Activated CD8-positive, alpha-beta T cell treated with anti-CD3 and anti-CD28 coated beads, Interleukin-2, amount 10 ng/mL, durations not matched to agents 7 days and 5 days (primary cell): ENCODE results near the gene EFL1. TPM values are rescaled to one million over a fixed set of nuclear protein-coding genes. Genes with fewer than 3 reads are reported as not detected.
"Not testable (repeated sequence)": the region's sequence is repeated elsewhere in the genome, so short reads cannot be mapped to it uniquely, and the experiment has no call there.

Source experiments
- ATAC-seq: fragments of 150-1000 bp; cut with Tn5 transposase; one replicate; pipeline ENCODE4 v1.10.0; 2021; ENCODE audit warnings: moderate library complexity
- CTCF ChIA-PET: fragments of 350-600 bp; sonication (Branson Sonifier 250); formaldehyde crosslinking; loops from one replicate; lab custom pipeline; 2021; ENCODE audit warnings: antibody characterized with exemption; lab: Charles Lee
- POLR2A ChIA-PET: fragments of 350-600 bp; sonication (Branson Sonifier 250); formaldehyde crosslinking; loops from one replicate; lab custom pipeline; 2021; ENCODE audit warnings: antibody characterized with exemption; lab: Charles Lee
- DNase-seq: peaks from one replicate; pipeline ENCODE4 v3.0.0-alpha.2; 2020
- H3K27ac Mint-ChIP-seq: one replicate; pipeline ENCODE4 v1.8.0; 2021; ENCODE audit warnings: mild to moderate bottlenecking, mixed read lengths
- H3K27me3 Mint-ChIP-seq: one replicate; pipeline ENCODE4 v1.8.0; 2021; ENCODE audit warnings: low read depth, mixed read lengths
- H3K36me3 Mint-ChIP-seq: one replicate; pipeline ENCODE4 v1.8.0; 2021; ENCODE audit warnings: low read depth, mixed read lengths
- H3K4me1 Mint-ChIP-seq: one replicate; pipeline ENCODE4 v1.8.0; 2021; ENCODE audit warnings: low read depth, mixed read lengths
- H3K4me3 Mint-ChIP-seq: one replicate; pipeline ENCODE4 v1.8.0; 2021; ENCODE audit warnings: mild to moderate bottlenecking, mixed read lengths
- H3K9me3 Mint-ChIP-seq: one replicate; pipeline ENCODE4 v1.8.0; 2022; ENCODE audit warnings: mixed read lengths; ENCODE audit not compliant: insufficient read depth
- total RNA-seq, 2 experiments: library from RNA; stranded (reverse); gene quantifications; one replicate each; pipeline ENCODE4 v1.2.3, GENCODE V29; 2021

EFL1 gene
- total RNA-seq, 2 experiments from 2014 or later: 25.9 to 29.0 TPM

DNA sequence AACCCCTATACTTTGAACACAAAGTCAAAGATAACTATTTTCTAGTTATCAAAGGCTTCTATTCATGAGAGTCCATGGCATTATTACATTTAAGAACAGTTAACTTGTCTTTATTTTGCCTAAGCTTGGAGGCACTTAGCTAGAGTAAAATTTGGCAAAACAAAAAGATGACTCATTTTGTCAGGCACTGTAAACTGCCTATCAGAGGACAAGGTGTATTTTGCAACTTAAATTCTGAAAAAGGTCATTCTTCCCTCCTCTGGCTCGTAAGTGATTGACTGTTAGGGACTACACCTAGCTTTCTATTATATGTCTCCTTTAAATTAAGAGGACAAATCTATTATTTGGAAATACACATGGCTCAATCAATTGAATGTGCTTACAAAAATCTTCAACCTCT is 69.1 kb downstream of the EFL1 start:
- H3K27ac Mint-ChIP-seq, DNase-seq, ATAC-seq, H3K27me3 Mint-ChIP-seq, POLR2A ChIA-PET, H3K9me3 Mint-ChIP-seq, H3K36me3 Mint-ChIP-seq, H3K4me3 Mint-ChIP-seq, H3K4me1 Mint-ChIP-seq: not testable (repeated sequence)
- CTCF ChIA-PET: interaction anchor here (1.4 kb wide), 1 partner anchor 25 kb away, joined by 3 read pairs; no protein-coding TSS in a partner anchor

DNA sequence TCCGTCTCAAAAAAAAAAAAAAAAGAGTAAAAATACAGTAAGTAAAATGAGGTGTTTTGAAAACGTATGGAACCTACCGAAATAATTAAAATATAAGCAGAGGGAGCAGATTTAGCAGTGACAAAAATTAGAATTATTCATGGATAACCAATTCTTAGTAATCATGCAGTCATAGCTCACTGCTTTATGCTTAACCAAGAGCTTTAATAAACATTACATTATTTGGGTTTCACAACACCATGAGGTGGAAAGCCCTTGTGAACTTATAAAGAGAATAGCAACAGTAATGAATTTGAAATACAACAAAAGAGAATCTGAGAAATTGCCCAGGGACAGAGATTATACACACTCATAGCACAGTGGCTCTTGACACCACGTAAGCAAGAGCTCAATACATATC is 70.1 kb downstream of the EFL1 start:
- H3K9me3 Mint-ChIP-seq, H3K27ac Mint-ChIP-seq, ATAC-seq, H3K27me3 Mint-ChIP-seq, H3K4me3 Mint-ChIP-seq, POLR2A ChIA-PET, H3K36me3 Mint-ChIP-seq, H3K4me1 Mint-ChIP-seq, DNase-seq: not testable (repeated sequence)
- CTCF ChIA-PET: interaction anchor here (0.9 to 1.4 kb wide), 2 partner anchors 23 to 24 kb away, joined by 3 read pairs; no protein-coding TSS in a partner anchor

GRCh38 chr15:82186719-82187406 is 75.7 kb downstream of the EFL1 start:
- H3K36me3 Mint-ChIP-seq: peaks cover 5% of the 10 kb centered on the region
- no peak overlapping the region for H3K27ac Mint-ChIP-seq
- no peaks in the 10 kb centered on the region for H3K27me3 Mint-ChIP-seq
- DNase-seq: no peak
- POLR2A ChIA-PET: no interaction called here
- no peak for ATAC-seq
- CTCF ChIA-PET: no interaction called here
- no peaks in the 10 kb centered on the region for H3K4me1 Mint-ChIP-seq
- H3K9me3 Mint-ChIP-seq: no peaks in the 10 kb centered on the region
- H3K4me3 Mint-ChIP-seq: no peak overlapping the region

DNA sequence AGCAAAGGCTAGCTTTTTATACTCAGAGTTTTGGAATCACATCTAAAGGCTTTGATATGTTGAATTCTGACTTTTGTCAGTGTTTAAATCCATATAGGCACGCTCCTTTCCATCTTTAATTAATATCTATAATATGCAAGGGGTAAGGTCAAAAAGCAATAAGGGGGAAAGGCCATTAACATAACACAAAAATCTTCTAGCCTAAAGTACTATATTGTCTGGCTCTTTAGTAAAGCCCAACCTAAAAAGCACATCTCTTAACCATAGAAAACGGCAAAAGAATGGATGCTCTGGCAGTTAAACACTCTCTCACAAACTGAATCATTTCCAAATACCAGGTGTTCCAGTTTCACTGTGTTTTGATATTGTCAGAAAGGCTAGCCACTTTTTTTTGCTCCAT is 76.4 kb downstream of the EFL1 start:
- Mint-ChIP-seq H3K27ac (no peak overlapping the region), H3K4me3 (no peak overlapping the region), H3K36me3 (peaks cover 5% of the 10 kb centered on the region), H3K27me3 (no peaks in the 10 kb centered on the region), H3K9me3 (no peaks in the 10 kb centered on the region), H3K4me1 (no peaks in the 10 kb centered on the region)
- POLR2A ChIA-PET: no interaction called here
- no peak for DNase-seq
- CTCF ChIA-PET: no interaction called here
- ATAC-seq: no peak

GRCh38 chr15:82184776-82185175 is 77.8 kb downstream of the EFL1 start:
- Mint-ChIP-seq H3K4me3 (no peak overlapping the region), H3K27ac (no peak overlapping the region), H3K36me3 (peaks cover 2% of the 10 kb centered on the region), H3K4me1 (no peaks in the 10 kb centered on the region), H3K27me3 (no peaks in the 10 kb centered on the region), H3K9me3 (no peaks in the 10 kb centered on the region)
- POLR2A ChIA-PET: no interaction called here
- CTCF ChIA-PET: interaction anchor here (0.9 kb wide), 1 partner anchor 77 kb away, joined by 3 read pairs; no protein-coding TSS in a partner anchor
- no peak for DNase-seq
- ATAC-seq: no peak

- no peaks in the 10 kb centered on the region for H3K4me1 Mint-ChIP-seq
- ATAC-seq (no peak), DNase-seq (no peak)
- peaks cover 2% of the 10 kb centered on the region for H3K36me3 Mint-ChIP-seq
- H3K4me3 Mint-ChIP-seq: no peak overlapping the region
- POLR2A ChIA-PET: no interaction called here
- H3K27me3 Mint-ChIP-seq: no peaks in the 10 kb centered on the region
- no peak overlapping the region for H3K27ac Mint-ChIP-seq
- CTCF ChIA-PET: interaction anchor here (0.9 kb wide), 1 partner anchor 76 kb away, joined by 3 read pairs; no protein-coding TSS in a partner anchor
- no peaks in the 10 kb centered on the region for H3K9me3 Mint-ChIP-seq
Measured at GRCh38 chr15:82184355-82184754, 78.2 kb downstream of the EFL1 start.

- Mint-ChIP-seq H3K9me3 (no peaks in the 10 kb centered on the region), H3K27me3 (no peaks in the 10 kb centered on the region), H3K27ac (no peak overlapping the region), H3K4me1 (no peaks in the 10 kb centered on the region), H3K4me3 (no peak overlapping the region), H3K36me3 (no peaks in the 10 kb centered on the region)
- CTCF ChIA-PET: no interaction called here
- ATAC-seq: no peak
- no peak for DNase-seq
- POLR2A ChIA-PET: no interaction called here
Measured at GRCh38 chr15:82183121-82184031, 79.2 kb downstream of the EFL1 start.

DNA sequence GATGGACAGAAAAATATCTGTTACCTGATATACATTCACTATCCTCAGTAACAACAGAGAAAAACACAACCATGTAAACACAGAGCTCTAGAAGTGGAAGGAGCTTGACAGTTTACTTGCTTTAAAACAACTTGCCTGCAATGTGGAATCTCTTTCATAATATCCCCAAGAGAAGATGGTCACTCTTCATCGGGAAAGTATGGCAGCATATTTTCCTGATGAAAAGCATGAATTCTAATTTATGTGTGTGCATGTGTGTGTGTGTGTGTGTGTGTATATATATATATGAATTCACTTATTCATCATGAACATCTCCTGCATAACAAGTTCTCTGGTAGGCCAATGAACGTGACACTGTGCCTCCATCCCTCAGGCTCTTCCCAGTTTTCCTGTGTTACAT is 81.2 kb downstream of the EFL1 start:
- no peak for DNase-seq
- no peak overlapping the region for H3K4me3 Mint-ChIP-seq
- H3K9me3 Mint-ChIP-seq: no peaks in the 10 kb centered on the region
- CTCF ChIA-PET: interaction anchor here (1.3 kb wide), 1 partner anchor 19 kb away, joined by 3 read pairs; no protein-coding TSS in a partner anchor
- H3K27me3 Mint-ChIP-seq: no peaks in the 10 kb centered on the region
- H3K4me1 Mint-ChIP-seq: peaks cover 3% of the 10 kb centered on the region
- POLR2A ChIA-PET: interaction anchor here (0.6 to 0.7 kb wide), 2 partner anchors 123 to 235 kb away, joined by 3 to 6 read pairs; no protein-coding TSS in a partner anchor
- no peak for ATAC-seq
- no peaks in the 10 kb centered on the region for H3K36me3 Mint-ChIP-seq
- H3K27ac Mint-ChIP-seq: no peak overlapping the region

- Mint-ChIP-seq H3K27ac (no peak overlapping the region), H3K4me3 (no peak overlapping the region), H3K27me3 (no peaks in the 10 kb centered on the region), H3K4me1 (peaks cover 3% of the 10 kb centered on the region), H3K36me3 (no peaks in the 10 kb centered on the region), H3K9me3 (no peaks in the 10 kb centered on the region)
- ChIA-PET CTCF (interaction anchor here (1.0 to 1.2 kb wide), 3 partner anchors 14 to 70 kb away, joined by 3 read pairs; no protein-coding TSS in a partner anchor), POLR2A (no interaction called here)
- ATAC-seq: no peak
- DNase-seq: no peak
Measured at GRCh38 chr15:82178061-82178460, 84.5 kb downstream of the EFL1 start.

DNA sequence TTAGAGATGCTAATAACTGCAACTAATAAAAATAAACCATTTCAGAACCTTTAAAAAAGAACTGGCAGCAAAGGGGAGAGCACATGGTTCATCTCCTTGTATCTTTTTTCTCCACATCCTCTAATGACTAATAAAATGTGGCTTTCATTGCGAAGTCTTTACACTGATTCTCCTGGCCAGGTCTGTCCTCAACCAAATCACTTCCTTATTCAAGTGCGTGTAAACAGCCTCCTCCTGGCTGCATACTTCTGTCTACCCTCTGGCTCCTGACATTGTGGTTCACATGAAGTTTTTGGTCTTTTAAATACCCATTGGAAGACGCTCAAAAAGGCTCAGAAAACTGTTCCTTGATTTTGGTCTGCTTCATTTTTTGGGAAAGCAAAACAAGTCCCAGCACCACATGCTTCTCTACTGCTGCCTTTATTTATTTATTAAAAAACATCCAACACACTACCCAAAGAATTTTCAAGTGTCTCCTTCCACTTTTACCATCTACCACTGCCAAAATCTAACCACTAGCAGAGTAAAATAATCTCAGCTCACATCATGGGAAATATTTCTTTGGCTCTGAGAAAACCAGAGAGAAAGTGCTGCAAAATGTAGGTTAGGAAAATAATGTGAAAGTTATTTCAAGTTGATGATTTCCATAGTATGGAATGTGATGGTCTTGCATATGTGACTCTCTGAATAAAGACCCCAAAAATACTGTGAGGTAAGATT is 85.1 kb downstream of the EFL1 start:
- no peak overlapping the region for H3K27ac Mint-ChIP-seq
- peaks cover 3% of the 10 kb centered on the region for H3K4me1 Mint-ChIP-seq
- no peak for DNase-seq
- no peaks in the 10 kb centered on the region for H3K27me3 Mint-ChIP-seq
- CTCF ChIA-PET: interaction anchor here (1.1 to 1.2 kb wide), 2 partner anchors 14 to 21 kb away, joined by 3 read pairs; no protein-coding TSS in a partner anchor
- H3K4me3 Mint-ChIP-seq: no peak overlapping the region
- H3K36me3 Mint-ChIP-seq: no peaks in the 10 kb centered on the region
- no peak for ATAC-seq
- POLR2A ChIA-PET: interaction anchor here (0.6 kb wide), 1 partner anchor 1040 kb away, joined by 3 read pairs; no protein-coding TSS in a partner anchor
- H3K9me3 Mint-ChIP-seq: no peaks in the 10 kb centered on the region

DNA sequence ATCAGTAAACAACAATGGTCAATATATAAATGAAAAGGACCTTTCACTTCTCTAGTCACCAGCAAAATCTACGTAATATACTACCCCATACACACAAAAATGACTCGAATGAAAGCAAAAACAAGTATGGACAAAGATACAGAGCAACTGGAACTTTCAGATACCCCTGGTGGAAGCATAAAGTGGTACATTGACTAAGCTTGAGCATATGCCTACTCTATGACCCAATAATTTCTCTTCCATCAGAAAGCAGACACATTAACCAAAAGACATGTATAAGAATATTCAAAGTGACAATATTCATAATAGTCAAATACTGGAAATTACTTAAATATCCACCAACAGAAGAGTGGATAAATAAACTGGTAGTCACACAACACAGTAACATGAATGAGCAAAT is 86.0 kb downstream of the EFL1 start:
- ChIA-PET POLR2A (no interaction called here), CTCF (no interaction called here)
- Mint-ChIP-seq H3K4me3 (no peak overlapping the region), H3K4me1 (peaks cover 3% of the 10 kb centered on the region), H3K9me3 (no peaks in the 10 kb centered on the region), H3K27me3 (no peaks in the 10 kb centered on the region), H3K27ac (no peak overlapping the region), H3K36me3 (no peaks in the 10 kb centered on the region)
- DNase-seq (no peak), ATAC-seq (no peak)
